Measurements from ENCODE around the gene KIRREL1. TPM values are rescaled to one million over a fixed set of nuclear protein-coding genes. Genes with fewer than 3 reads are reported as not detected.

KIRREL1 gene
- total RNA-seq, 2 donors from 2014 or later = 5.8 to 12.8 TPM

DNA sequence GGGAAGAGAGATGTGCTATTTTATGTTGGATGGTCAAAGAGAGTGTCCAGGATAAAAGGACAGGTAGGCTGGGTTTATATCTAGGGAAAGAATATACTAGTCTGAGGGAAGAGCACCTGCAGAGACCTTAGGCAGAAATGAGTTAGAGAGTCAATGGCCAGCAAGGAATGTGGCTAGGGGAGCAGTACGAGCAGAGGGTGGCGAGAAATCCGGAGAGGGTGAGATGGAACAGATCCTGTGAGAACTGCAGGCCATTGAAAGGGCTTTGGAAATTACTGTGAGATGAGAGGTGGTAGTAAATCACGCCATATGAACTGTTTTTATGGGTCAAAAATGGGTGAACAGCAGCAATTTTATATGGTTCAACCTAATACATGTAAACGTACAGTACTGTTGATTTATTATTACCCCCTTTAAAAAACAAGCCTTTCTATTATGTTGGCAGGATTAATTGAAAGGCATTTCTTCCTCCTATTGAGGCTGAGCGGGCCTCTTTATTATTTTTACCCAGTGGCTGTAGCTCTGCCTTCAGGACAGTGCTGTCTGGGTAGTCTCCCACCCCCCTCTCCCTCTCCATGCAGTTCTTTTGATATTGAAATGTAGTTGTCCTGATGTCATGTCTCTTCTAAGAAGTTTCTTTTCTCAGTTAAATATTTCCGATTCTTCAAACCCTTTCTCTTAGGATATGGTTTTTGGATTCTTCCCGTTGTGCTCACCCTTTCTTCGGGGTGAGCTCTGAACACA lies 112.1 kb downstream of the KIRREL1 start:
- TF ChIP-seq, protein P1, sequence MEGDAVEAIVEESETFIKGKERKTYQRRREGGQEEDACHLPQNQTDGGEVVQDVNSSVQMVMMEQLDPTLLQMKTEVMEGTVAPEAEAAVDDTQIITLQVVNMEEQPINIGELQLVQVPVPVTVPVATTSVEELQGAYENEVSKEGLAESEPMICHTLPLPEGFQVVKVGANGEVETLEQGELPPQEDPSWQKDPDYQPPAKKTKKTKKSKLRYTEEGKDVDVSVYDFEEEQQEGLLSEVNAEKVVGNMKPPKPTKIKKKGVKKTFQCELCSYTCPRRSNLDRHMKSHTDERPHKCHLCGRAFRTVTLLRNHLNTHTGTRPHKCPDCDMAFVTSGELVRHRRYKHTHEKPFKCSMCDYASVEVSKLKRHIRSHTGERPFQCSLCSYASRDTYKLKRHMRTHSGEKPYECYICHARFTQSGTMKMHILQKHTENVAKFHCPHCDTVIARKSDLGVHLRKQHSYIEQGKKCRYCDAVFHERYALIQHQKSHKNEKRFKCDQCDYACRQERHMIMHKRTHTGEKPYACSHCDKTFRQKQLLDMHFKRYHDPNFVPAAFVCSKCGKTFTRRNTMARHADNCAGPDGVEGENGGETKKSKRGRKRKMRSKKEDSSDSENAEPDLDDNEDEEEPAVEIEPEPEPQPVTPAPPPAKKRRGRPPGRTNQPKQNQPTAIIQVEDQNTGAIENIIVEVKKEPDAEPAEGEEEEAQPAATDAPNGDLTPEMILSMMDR (IDR thresholded peaks at IDR 0.05) = no peak
- H3K4me1 ChIP-seq = peaks cover 3% of the 10 kb centered on the region
- DNase-seq = no peak
- intact Hi-C loops (cut with DNase I) = no loop called here
- no peak overlapping the region for H3K27ac ChIP-seq
- H3K36me3 ChIP-seq = no peaks in the 10 kb centered on the region
- H3K9ac ChIP-seq (ENCODE audit: low read depth in 2 of 2, low read length in 2 of 2) = no peak overlapping the region
- no peak overlapping the region for H3K4me3 ChIP-seq
- H3K27me3 ChIP-seq = no peaks in the 10 kb centered on the region
- no peaks in the 10 kb centered on the region for H3K9me3 ChIP-seq

DNA sequence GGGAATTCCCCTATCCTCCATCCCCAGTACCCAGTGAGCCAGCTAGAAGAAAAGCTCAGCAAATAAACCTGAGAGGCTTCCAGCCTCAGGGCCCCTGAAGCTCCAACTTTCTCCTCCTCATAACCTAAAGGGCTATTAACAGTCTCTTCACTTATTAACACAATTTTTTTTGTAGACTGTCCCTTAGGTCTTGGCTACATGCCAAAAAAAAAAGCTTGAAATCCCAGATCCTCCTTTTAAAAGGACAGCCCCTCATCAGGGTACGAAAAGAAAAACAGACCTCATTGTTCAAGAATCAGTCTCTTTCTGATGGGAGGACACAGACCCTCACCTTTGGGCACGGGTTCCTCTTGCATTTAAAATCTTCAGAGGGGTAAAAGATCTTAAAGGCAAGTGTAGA lies 114.5 kb downstream of the KIRREL1 start:
- TF ChIP-seq, protein P1 (IDR thresholded peaks at IDR 0.05) = no peak
- DNase-seq = no peak
- Histone ChIP-seq H3K4me3 (no peak overlapping the region), H3K9me3 (no peaks in the 10 kb centered on the region), H3K9ac (ENCODE audit: low read depth in 2 of 2, low read length in 2 of 2) (no peak overlapping the region), H3K27ac (no peak overlapping the region), H3K36me3 (no peaks in the 10 kb centered on the region), H3K27me3 (no peaks in the 10 kb centered on the region), H3K4me1 (no peaks in the 10 kb centered on the region)
- intact Hi-C loops (cut with DNase I) = no loop called here

DNA sequence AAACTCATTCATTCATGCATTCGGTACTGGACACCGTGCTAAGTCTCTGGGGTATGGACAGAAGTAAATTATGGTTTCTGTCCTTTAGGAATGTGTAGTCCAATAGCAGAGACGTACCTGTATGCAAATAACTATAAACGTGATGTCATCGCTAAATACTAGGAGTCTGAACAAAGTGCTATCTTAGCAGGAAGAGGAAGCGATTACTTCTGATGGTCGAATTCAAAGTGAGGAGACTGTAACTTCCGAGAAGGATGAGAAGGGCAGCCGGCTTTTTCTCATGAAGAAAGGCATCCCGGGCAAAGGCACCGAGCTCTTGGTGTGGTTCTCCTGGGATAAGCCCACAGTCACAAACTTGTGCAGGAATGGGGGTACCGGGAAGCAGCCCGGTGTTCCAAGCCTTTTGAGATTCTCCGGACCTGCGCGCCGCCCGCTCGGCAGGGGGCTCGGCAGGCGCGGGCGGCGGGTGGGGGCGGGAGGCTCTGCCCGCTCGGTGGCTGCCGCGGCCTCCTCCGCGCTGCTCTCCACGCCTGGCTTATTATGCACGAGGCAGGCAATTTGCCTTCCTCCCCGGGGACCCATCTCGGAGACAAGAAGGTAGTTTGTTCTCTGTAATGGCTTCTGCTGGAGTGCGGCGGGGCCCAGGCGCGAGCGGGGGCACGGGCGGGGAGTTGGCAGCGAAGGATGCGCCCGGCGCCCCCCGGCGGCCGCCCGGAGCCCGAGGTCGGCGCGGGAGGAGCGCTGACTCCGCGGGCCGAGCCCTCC lies 119.7 kb downstream of the KIRREL1 start:
- intact Hi-C loops (cut with DNase I) = no loop called here
- Histone ChIP-seq H3K4me1 (peaks cover 3% of the 10 kb centered on the region), H3K36me3 (no peaks in the 10 kb centered on the region), H3K4me3 (peak overlapping the region; percentile 74), H3K27me3 (no peaks in the 10 kb centered on the region), H3K9ac (ENCODE audit: low read depth in 2 of 2, low read length in 2 of 2) (peak overlapping the region in 1 of 2 donors; percentile 46), H3K27ac (peak overlapping the region; percentile 40), H3K9me3 (no peaks in the 10 kb centered on the region)
- TF ChIP-seq, protein P1 (IDR thresholded peaks at IDR 0.05) = peak; percentile 42
- DNase-seq = peak; percentile 42

DNA sequence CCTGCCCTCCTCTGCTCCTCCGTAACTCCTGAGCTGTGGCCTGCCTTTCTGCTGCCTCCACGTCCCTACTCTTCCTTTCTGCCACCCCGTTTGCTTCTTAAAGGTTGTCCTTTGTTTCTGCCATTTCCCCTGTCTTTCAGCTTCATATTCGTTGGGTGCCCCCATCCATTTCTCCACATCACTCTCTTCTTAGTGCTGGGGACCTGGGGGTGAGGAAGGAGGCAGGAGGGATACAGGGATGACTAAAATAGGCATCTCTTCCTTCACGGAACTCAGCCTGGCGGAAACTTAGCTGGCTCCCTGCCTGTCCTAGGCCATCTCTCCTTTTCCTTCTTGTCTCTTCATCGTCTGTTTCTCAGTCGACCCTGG lies 120.3 kb downstream of the KIRREL1 start:
- DNase-seq = no peak
- no peaks in the 10 kb centered on the region for H3K9me3 ChIP-seq
- peak overlapping the region in 1 of 2 donors; percentile 46 for H3K9ac ChIP-seq (ENCODE audit: low read depth in 2 of 2, low read length in 2 of 2)
- no peaks in the 10 kb centered on the region for H3K36me3 ChIP-seq
- peak overlapping the region; percentile 74 for H3K4me3 ChIP-seq
- H3K27me3 ChIP-seq = no peaks in the 10 kb centered on the region
- TF ChIP-seq, protein P1 (IDR thresholded peaks at IDR 0.05) = no peak
- H3K27ac ChIP-seq = no peak overlapping the region
- peaks cover 7% of the 10 kb centered on the region for H3K4me1 ChIP-seq
- intact Hi-C loops (cut with DNase I) = no loop called here

DNA sequence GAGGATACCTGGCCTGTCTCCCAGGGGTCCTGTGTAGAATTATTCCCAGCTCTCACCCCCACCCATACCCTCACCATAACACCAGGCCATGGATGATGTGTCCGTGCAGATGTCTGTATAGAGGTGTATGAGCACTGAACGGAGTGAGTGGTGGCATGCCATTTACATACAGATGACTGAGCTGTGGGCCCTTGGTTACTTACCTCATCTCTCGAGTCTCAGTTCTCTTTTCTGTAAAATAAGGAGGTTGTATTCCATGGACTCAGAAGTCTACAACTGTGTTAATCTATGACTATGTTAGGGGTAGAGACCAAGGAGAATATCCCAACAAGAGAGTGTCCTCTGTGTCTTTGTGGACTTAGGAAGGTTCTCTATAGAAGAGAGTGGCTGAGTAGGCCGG lies 121.7 kb downstream of the KIRREL1 start:
- DNase-seq = no peak
- H3K27me3 ChIP-seq = no peaks in the 10 kb centered on the region
- intact Hi-C loops (cut with DNase I) = no loop called here

More for the DNA sequence above, 121.7 kb downstream of the KIRREL1 start:
- Histone ChIP-seq H3K9me3 (no peaks in the 10 kb centered on the region), H3K36me3 (no peaks in the 10 kb centered on the region), H3K9ac (ENCODE audit: low read depth in 2 of 2, low read length in 2 of 2) (no peak overlapping the region), H3K4me1 (peaks cover 7% of the 10 kb centered on the region), H3K27ac (no peak overlapping the region), H3K4me3 (no peak overlapping the region)
- TF ChIP-seq, protein P1 (IDR thresholded peaks at IDR 0.05) = no peak

All from colonic mucosa (tissue), 4 donors.